Stomach (tissue), 9 donors: Measurements from ENCODE around the gene ARL17B. TPM values are rescaled to one million over a fixed set of nuclear protein-coding genes. Genes with fewer than 3 reads are reported as not detected.
"Not testable (repeated sequence)": the region's sequence is repeated elsewhere in the genome, so short reads cannot be mapped to it uniquely, and the experiment has no call there.

Experiments
- DNase-seq, 2 donors: peaks; one replicate each; pipeline versions ENCODE4 v3.0.0 to v3.0.0-alpha.2; 2013 to 2019
- H3K27ac ChIP-seq, 5 donors: fragments of 200-600 bp in 4 of 5; sonication (generic) in 4 of 5; one replicate each; pipeline ENCODE4 v1.5.1; 2013 to 2019; ENCODE audit warnings: mild to moderate bottlenecking in 1 of 5, moderate library complexity in 1 of 5
- H3K27me3 ChIP-seq, 3 donors: fragments of 200-600 bp; sonication (generic); one replicate each; pipeline ENCODE4 v1.5.1; 2017 to 2019; ENCODE audit warnings: mixed run types in 1 of 3
- H3K36me3 ChIP-seq, 4 donors: fragments of 200-600 bp; sonication (generic); 1 replicate in 3 of 4; 2 replicates in 1 of 4; pipeline ENCODE4 v1.5.1; 2016 to 2019
- H3K4me1 ChIP-seq, 4 donors: fragments of 200-600 bp; sonication (generic); one replicate each; pipeline ENCODE4 v1.5.1; 2016 to 2019
- H3K4me3 ChIP-seq, 4 donors: fragments of 200-600 bp; sonication (generic) in 3 of 4; one replicate each; pipeline ENCODE4 v1.5.1; 2016 to 2019; ENCODE audit warnings: mild to moderate bottlenecking in 1 of 4
- H3K9me3 ChIP-seq, 4 donors: fragments of 200-600 bp; sonication (generic); one replicate each; pipeline ENCODE4 v1.5.1; 2016 to 2019
- EP300 ChIP-seq: sonication (generic); formaldehyde crosslinking; IDR thresholded peaks from one replicate; pipeline ENCODE4 v1.6.1; 2017; ENCODE audit warnings: antibody characterized with exemption
- POLR2A ChIP-seq, 4 donors: fragments of 450-650 bp; IDR thresholded peaks; one replicate each; pipeline ENCODE4 v1.6.1; 2016; ENCODE audit warnings: antibody characterized with exemption in 4 of 4, control low read depth in 2 of 4, mild to moderate bottlenecking in 1 of 4, moderate library complexity in 1 of 4
- POLR2AphosphoS5 ChIP-seq, 3 donors: sonication (generic); formaldehyde crosslinking; IDR thresholded peaks; one replicate each; pipeline ENCODE4 v1.6.1; 2016; ENCODE audit warnings: antibody characterized with exemption in 3 of 3
- WGBS, 5 donors: extraction: QIAGEN DNeasy Blood & Tissue Kit in 3 of 5; methylation state at CpG; one replicate each; pipeline versions ENCODE4 v1.1.5 to v1.1.7; 2013 to 2018; 5-methylcytosine and 5-hydroxymethylcytosine counted together
- intact Hi-C: fragments of 100-400 bp; cut with DNase I; formaldehyde crosslinking; loops from one replicate; pipeline ENCODE4 v1.15.1; 2023; ENCODE audit warnings: low total_unique reads
- polyA plus RNA-seq, 3 donors: library from polyadenylated mRNA; stranded (reverse); fragments of 200-250 nt; gene quantifications; one replicate each; pipeline ENCODE4 v1.2.3, GENCODE V29; 2013
- total RNA-seq, 5 donors: library from RNA; depleted of rRNA; stranded (reverse); fragments of >200 nt; gene quantifications; one replicate each; pipeline versions ENCODE4 v1.1.0 to v1.2.3, GENCODE V29; 2014 to 2016
- TF ChIP-seq, protein P1 (sequence below), 7 experiments: fragments of 450-650 bp in 4 of 7; fragments of 200-600 bp in 3 of 7; sonication (generic) in 3 of 7; IDR thresholded peaks; one replicate each; pipeline ENCODE4 v1.5.1; 2016 to 2019; ENCODE audit warnings: antibody characterized with exemption in 7 of 7, control low read depth in 2 of 7, mild to moderate bottlenecking in 1 of 7
- donor health status: healthy with polysubstance abuse.
- donor health status: Bipolar disorder and iron deficiency.
- donor health status: healthy.

ARL17B gene
- total and polyA plus RNA-seq, 8 donors = 0.58 to 194 (median 10.4) TPM

DNA sequence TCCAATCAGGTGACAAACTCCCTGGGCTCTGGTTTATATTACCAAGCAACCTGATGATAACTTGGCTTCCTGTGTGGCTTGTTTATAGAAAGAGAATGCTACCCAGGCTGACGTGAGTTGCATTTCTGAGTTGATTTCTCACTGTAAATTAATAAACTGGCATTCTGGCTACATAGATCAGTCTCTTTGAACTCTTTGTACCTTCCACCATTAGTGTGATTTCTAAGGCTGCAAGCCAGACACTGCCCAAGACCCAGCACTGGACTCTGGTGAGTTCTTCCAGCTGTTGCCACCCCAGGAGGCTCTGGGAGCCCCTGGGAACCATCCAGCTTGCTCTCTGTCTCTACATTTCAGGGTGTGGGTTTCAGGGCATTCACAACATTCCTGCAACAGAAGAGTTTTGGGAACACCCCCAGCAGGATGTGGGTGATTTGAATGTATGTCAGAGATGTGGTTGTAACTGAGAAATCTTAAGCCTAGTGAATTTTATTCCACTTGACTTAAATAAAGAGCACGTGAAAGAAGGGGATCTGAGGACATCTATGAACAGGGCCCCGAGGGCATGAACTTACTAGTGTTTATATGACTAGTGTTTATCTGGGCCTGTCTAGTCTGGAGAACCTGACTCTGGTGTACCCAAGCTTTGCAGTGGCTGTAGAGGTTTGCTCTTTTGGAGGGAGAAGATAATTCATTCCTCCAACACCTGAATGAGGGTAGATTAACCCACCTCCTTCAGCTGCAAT lies 96.9 kb downstream of the ARL17B start:
- Histone ChIP-seq H3K9me3 (no peaks in the 10 kb centered on the region), H3K27me3 (no peaks in the 10 kb centered on the region), H3K4me1 (peaks cover 14 to 47% (median 26%) of the 10 kb centered on the region in 4 donors), H3K4me3 (no peak overlapping the region), H3K27ac (peak overlapping the region in 2 of 5 donors; percentile 23 to 54), H3K36me3 (no peaks in the 10 kb centered on the region)
- intact Hi-C loops = no loop called here
- WGBS, 5 donors = 29 to 66% (median 44%) methylated on average over 3 of the region's 3 CpGs
- TF ChIP-seq EP300 = no peak
- peak in 1 of 3 donors; percentile 19 for TF ChIP-seq POLR2AphosphoS5 (IDR thresholded peaks at IDR 0.05)
- DNase-seq = peak in 1 of 2 donors; percentile 30

DNA sequence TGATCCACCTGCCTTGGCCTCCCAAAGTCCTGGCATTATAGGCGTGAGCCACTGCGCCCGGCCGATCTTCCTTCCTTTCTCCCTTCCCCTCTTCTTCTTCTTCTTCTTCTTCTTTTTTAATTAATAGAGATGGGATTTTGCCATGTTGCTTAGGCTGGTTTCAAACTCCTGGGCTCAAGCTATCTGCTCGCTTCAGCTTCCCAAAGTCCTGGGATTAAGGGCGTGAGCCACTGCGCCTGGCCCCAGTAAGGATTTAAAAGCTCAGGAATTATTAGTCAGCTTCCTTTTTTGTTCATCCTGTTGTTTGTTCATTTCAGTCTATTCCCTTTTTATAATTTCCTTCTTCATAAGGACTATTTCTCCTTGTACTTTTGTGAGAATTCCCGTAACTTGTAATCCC lies 99.3 kb downstream of the ARL17B start:
- TF ChIP-seq POLR2A (IDR thresholded peaks at IDR 0.05) = no peak
- no peak for TF ChIP-seq EP300
- no peak for TF ChIP-seq POLR2AphosphoS5 (IDR thresholded peaks at IDR 0.05)
- H3K27me3 ChIP-seq = no peaks in the 10 kb centered on the region
- H3K9me3 ChIP-seq = no peaks in the 10 kb centered on the region
- H3K36me3 ChIP-seq = no peaks in the 10 kb centered on the region
- no peak overlapping the region for H3K27ac ChIP-seq
- peaks cover 6 to 23% (median 12%) of the 10 kb centered on the region in 4 donors for H3K4me1 ChIP-seq
- no peak for DNase-seq
- no peak overlapping the region for H3K4me3 ChIP-seq
- WGBS, 5 donors = 91 to 96% (median 94%) methylated on average over 8 of the region's 8 CpGs
- intact Hi-C loops = no loop called here

DNA sequence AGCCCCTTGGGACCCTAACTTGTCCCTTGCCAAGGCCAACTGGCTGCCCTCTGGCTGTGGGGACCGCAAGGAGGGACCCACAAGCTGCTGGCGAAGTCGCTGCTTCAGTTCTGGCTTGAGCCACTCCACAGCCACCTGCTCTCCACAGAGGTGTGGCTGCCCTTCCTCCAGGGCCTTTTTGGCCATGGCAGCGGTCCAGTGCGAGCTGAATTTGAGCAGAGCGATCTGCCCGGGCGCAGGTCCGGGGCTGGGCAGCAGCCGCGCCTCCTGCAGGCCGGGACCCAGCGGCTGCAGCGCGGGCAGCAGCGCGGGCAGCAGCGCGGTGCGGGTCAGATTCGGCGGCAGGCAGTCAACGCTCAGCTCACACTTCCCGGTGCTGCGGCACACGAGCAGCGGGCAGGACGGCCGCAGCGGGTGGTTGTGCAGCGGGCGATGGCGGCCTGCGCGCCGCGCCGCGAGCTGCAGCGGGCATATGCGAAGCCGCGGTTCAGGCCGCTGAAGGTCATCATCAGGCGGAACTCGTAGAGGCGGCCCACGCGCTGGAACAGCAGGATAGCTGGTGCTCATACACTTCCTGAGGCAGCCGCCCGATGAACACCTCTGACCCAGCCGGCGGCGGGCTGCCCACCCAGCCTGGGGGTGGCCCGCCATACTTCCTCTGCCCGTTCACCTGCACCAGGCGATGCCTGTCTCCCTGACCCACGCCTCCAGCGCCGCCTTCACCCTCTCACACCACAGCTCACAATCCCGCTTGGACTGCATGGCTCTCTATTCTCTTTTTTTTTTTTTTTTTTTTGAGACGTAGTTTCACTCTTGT lies 101.5 kb downstream of the ARL17B start:
- 3 to 5% (median 4%) methylated on average over 11 to 33 of the region's 62 CpGs for WGBS, 5 donors
- H3K27me3 ChIP-seq, intact Hi-C loops, H3K9me3 ChIP-seq, H3K36me3 ChIP-seq: not testable (repeated sequence)
- DNase-seq = peak; percentile 23 to 54
- Histone ChIP-seq H3K4me3 (peak overlapping the region; percentile 31 to 47 (median 38)), H3K27ac (peak overlapping the region; percentile 14 to 70 (median 38)), H3K4me1 (peaks cover 0 to 13% (median 2%) of the 10 kb centered on the region in 4 donors)

DNA sequence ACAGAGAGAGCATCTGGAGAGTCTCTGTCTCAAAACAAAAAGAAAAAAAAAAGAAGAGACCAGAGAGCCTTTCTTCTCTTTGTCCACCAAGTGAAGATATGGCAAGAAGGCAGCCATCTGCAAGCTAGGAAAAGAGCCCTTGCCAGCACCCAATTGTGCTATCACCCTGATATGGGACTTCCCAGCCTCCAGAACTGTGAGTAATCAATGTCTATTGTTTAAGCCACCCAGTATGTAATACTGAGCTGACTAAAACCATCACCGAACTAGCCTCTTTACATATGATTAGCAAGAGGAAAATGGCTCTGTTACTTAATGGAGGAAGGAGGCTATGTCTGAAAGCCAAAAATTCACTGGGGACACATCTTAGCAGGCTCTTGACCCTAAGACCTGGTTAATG lies 105.2 kb downstream of the ARL17B start:
- H3K4me3 ChIP-seq, intact Hi-C loops, H3K27ac ChIP-seq, DNase-seq, H3K4me1 ChIP-seq, H3K9me3 ChIP-seq, H3K36me3 ChIP-seq, H3K27me3 ChIP-seq: not testable (repeated sequence)
- 78 to 91% (median 82%) methylated on average over 1 of the region's 1 CpG for WGBS, 5 donors

DNA sequence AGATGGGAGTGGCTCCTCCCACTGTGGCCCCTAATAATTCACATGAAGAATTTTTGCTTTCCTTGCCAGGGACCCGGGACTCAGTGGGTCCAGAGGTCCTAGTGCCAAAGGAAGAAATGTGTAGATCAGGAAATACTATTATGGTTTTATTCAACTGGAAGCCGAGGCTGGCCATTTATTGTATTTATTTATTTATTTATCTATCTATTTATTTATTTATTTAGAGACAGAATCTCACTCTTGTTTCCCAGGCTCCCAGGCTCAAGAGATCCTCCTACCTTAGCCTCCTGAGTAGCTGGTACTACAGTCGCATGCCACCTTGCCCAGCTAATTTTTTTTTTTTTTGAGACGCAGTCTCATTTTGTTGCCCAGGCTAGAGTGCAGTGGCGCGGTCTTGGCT lies 107.4 kb downstream of the ARL17B start:
- H3K27ac ChIP-seq, H3K36me3 ChIP-seq, H3K4me3 ChIP-seq, H3K4me1 ChIP-seq, DNase-seq, intact Hi-C loops, H3K9me3 ChIP-seq, H3K27me3 ChIP-seq: not testable (repeated sequence)
- WGBS, 5 donors = 81 to 99% (median 94%) methylated on average over 5 to 6 of the region's 6 CpGs

DNA sequence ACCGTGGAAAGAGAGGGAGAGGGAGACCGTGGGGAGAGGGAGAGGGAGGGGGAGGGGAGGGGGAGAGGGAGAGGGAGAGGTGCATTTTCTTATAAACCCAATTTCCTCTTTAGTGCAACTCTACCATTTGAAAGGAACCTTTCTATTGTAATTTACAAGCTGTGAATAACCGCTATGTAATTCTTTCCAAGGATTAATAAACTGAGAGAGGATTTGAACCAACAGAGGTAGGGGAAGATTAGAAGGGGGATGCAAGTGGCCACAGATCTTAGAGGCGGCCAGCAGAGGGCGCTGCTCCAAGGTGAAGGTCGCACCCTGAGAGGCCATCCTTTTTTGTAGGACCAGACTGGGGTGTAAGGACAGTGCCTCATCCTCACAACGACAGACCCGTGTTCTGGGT lies 107.8 kb downstream of the ARL17B start:
- 25 to 44% (median 37%) methylated on average over 7 to 8 of the region's 8 CpGs for WGBS, 5 donors
- H3K4me3 ChIP-seq, H3K27ac ChIP-seq, H3K4me1 ChIP-seq, H3K9me3 ChIP-seq, H3K27me3 ChIP-seq, intact Hi-C loops, H3K36me3 ChIP-seq: not testable (repeated sequence)
- TF ChIP-seq, protein P1, sequence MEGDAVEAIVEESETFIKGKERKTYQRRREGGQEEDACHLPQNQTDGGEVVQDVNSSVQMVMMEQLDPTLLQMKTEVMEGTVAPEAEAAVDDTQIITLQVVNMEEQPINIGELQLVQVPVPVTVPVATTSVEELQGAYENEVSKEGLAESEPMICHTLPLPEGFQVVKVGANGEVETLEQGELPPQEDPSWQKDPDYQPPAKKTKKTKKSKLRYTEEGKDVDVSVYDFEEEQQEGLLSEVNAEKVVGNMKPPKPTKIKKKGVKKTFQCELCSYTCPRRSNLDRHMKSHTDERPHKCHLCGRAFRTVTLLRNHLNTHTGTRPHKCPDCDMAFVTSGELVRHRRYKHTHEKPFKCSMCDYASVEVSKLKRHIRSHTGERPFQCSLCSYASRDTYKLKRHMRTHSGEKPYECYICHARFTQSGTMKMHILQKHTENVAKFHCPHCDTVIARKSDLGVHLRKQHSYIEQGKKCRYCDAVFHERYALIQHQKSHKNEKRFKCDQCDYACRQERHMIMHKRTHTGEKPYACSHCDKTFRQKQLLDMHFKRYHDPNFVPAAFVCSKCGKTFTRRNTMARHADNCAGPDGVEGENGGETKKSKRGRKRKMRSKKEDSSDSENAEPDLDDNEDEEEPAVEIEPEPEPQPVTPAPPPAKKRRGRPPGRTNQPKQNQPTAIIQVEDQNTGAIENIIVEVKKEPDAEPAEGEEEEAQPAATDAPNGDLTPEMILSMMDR (IDR thresholded peaks at IDR 0.05) = peak in 5 of 7 experiments; percentile 37 to 65 (median 44)
- peak; percentile 27 to 52 for DNase-seq

DNA sequence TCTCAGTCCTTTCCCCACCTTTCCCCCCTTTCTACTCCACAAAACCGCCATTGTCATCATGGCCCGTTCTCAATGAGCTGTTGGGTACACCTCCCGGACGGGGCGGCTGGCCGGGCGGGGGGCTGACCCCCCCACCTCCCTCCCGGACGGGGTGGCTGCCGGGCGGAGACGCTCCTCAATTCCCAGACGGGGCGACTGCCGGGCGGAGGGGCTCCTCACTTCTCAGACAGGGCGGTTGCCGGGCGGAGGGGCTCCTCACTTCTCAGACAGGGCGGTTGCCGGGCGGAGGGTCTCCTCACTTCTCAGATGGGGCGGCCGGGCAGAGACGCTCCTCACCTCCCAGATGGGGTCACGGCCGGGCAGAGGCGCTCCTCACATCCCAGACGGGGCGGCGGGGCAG lies 108.8 kb downstream of the ARL17B start:
- intact Hi-C loops, H3K4me1 ChIP-seq, H3K36me3 ChIP-seq, H3K27ac ChIP-seq, H3K9me3 ChIP-seq, H3K4me3 ChIP-seq, H3K27me3 ChIP-seq, DNase-seq: not testable (repeated sequence)
- WGBS, 5 donors = 85 to 94% (median 90%) methylated on average over 7 to 22 of the region's 31 CpGs

DNA sequence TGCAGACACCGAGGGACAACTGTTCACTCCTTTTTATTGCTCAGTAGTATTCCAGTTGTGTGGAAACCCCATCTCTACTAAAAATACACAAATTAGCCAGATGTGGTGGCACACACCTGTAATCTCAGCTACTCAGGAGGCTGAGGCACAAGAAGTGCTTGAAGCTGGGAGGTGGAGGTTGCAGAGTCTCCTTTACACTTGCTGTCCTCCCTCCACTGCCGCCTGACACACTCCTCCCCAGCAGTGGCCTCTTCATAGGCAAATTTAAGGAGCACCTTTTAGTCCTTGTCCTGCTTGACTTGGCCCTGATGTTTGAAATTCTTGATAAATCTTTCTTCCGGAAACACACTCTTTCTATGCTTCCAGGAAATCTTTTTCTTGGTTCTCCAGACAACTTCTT lies 112.4 kb downstream of the ARL17B start:
- H3K9me3 ChIP-seq = not testable (repeated sequence)
- WGBS, 5 donors = 82 to 90% (median 86%) methylated on average over 3 of the region's 3 CpGs

DNA sequence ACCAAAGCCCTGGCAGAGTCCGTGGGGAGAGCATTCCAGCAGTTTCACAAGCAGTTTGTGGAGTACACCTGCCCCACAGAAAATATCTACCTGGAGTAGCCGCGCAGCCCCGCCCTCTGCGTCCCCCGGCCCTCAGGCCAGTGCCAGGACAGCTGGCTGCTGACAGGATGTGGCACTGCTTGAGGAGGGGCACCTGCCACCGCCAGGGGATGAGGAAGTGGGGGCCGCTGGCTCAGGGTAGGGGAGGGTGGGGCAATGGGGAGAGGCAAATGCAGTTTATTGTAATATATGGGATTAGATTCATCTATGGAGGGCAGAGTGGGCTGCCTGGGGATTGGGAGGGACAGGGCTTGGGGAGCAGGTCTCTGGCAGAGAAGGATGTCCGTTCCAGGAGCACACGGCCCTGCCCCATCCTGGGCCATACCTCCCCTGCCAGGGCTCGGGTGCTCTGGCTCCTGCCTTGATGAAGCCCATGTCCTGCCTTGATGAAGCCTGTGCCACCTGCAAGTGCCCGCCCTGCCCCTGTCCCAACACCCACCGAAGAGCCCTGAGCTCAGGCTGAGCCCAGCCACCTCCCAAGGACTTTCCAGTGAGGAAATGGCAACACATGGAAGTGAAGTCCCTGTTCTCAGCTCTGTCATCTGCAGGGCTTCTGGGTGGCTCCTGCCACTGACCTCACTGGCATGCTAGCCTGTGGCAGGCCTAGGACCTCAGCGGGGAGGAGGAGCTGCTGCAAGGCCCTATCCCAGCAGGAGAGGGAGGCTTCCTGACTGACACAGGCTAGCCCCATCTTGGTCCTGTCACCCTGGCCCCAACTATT lies 116.4 kb downstream of the ARL17B start:
- intact Hi-C loops, H3K27me3 ChIP-seq, H3K27ac ChIP-seq, H3K36me3 ChIP-seq, H3K9me3 ChIP-seq, H3K4me1 ChIP-seq, H3K4me3 ChIP-seq: not testable (repeated sequence)
- WGBS, 5 donors = 63 to 100% (median 90%) methylated on average over 2 to 8 of the region's 14 CpGs; no CpG with 5 or more reads in 1 of the 5 donors
- peak in 1 of 2 donors; percentile 28 for DNase-seq

More for the DNA sequence above, 112.4 kb downstream of the ARL17B start:
- H3K27me3 ChIP-seq, H3K4me1 ChIP-seq, DNase-seq, intact Hi-C loops, H3K4me3 ChIP-seq, H3K27ac ChIP-seq, H3K36me3 ChIP-seq: not testable (repeated sequence)
